H1 (cell line): ENCODE measurements around the gene SAFB2.

Experiments
- BCL11A ChIP-seq, 2 experiments: IDR thresholded peaks; one replicate each; pipeline ENCODE4 v1.6.1; 2011; ENCODE audit warnings: low read depth in 2 of 2, low read length in 2 of 2, mild to moderate bottlenecking in 2 of 2
- POLR2AphosphoS5 ChIP-seq: IDR thresholded peaks from 2 replicates; pipeline ENCODE4 v1.6.1; 2011; ENCODE audit warnings: low read depth, low read length
- RFX5 ChIP-seq: IDR thresholded peaks from 2 replicates; pipeline ENCODE4 v1.6.1; 2011; ENCODE audit warnings: low read depth, low read length, improper control_type of control experiment, borderline replicate concordance
- TF ChIP-seq, protein P1 (sequence below), 3 experiments: IDR thresholded peaks; 1 replicate in 2 of 3; 2 replicates in 1 of 3; pipeline versions ENCODE4 v1.5.1 to v1.6.1; 2011; ENCODE audit warnings: low read length in 3 of 3, mild to moderate bottlenecking in 3 of 3, inconsistent platforms in 2 of 3, low read depth in 1 of 3, moderate library complexity in 1 of 3; ENCODE audit not compliant: insufficient read depth in 1 of 3; ENCODE audit errors: control extremely low read depth in 1 of 3

DNA sequence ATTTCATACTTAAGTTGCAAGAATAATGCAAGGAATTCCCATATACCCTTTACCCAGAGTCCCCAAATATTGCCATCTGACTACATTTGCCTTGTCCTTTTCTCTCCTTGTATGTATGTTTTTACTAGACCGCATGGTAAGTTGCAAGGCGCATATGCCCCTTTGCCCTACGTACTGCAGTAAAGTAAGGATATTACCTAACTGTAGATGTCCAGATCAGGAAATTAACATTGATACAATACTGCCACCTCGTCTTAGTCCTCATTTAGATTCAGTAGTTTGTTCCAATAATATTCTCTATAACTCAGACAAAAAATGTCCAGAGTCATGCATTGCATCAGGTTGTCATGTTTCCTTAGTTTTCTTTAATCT is 9.7 kb upstream of the SAFB2 start:
- TF ChIP-seq, protein P1, sequence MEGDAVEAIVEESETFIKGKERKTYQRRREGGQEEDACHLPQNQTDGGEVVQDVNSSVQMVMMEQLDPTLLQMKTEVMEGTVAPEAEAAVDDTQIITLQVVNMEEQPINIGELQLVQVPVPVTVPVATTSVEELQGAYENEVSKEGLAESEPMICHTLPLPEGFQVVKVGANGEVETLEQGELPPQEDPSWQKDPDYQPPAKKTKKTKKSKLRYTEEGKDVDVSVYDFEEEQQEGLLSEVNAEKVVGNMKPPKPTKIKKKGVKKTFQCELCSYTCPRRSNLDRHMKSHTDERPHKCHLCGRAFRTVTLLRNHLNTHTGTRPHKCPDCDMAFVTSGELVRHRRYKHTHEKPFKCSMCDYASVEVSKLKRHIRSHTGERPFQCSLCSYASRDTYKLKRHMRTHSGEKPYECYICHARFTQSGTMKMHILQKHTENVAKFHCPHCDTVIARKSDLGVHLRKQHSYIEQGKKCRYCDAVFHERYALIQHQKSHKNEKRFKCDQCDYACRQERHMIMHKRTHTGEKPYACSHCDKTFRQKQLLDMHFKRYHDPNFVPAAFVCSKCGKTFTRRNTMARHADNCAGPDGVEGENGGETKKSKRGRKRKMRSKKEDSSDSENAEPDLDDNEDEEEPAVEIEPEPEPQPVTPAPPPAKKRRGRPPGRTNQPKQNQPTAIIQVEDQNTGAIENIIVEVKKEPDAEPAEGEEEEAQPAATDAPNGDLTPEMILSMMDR (IDR thresholded peaks at IDR 0.05; ENCODE audit: control extremely low read depth in 1 of 3, insufficient read depth in 1 of 3, low read depth in 1 of 3, low read length in 3 of 3): no peak
- no peak for TF ChIP-seq BCL11A (IDR thresholded peaks at IDR 0.05; ENCODE audit: low read depth in 2 of 2, low read length in 2 of 2)
- no peak for TF ChIP-seq POLR2AphosphoS5
- TF ChIP-seq RFX5: no peak
